Ovary (tissue), 10 donors: ENCODE results near the gene UBE2G1. TPM values are rescaled to one million over a fixed set of nuclear protein-coding genes. Genes with fewer than 3 reads are reported as not detected.

ENCODE experiments used
- DNase-seq, 5 donors: peaks; one replicate each; pipeline ENCODE4 v3.0.0-alpha.2; 2019 to 2020
- H3K27ac ChIP-seq, 2 donors: fragments of 200-600 bp; one replicate each; pipeline versions ENCODE4 v1.5.1 to v1.8.0; 2019 to 2022
- H3K27me3 ChIP-seq: fragments of 200-600 bp; one replicate; pipeline ENCODE4 v1.8.0; 2022
- H3K36me3 ChIP-seq: fragments of 200-600 bp; sonication (generic); one replicate; pipeline ENCODE4 v1.5.1; 2019
- H3K4me1 ChIP-seq: one replicate; pipeline ENCODE4 v1.8.1; 2013; ENCODE audit warnings: mild to moderate bottlenecking, moderate library complexity; ENCODE audit not compliant: insufficient read depth
- H3K4me3 ChIP-seq: fragments of 200-600 bp; sonication (generic); one replicate; pipeline ENCODE4 v1.5.1; 2017
- H3K9me3 ChIP-seq, 2 donors: fragments of 200-600 bp in 1 of 2; sonication (generic) in 1 of 2; one replicate each; pipeline versions ENCODE4 v1.5.1 to v1.8.1; 2013 to 2019; ENCODE audit warnings: mild to moderate bottlenecking in 1 of 2, moderate library complexity in 1 of 2
- CTCF ChIP-seq, 3 donors: fragments of 450-650 bp in 2 of 3; fragments of 200-600 bp in 1 of 3; IDR thresholded peaks; one replicate each; pipeline versions ENCODE4 v1.5.1 to v1.8.0; 2016 to 2022; ENCODE audit warnings: antibody characterized with exemption in 3 of 3, mild to moderate bottlenecking in 1 of 3
- EP300 ChIP-seq: sonication (generic); formaldehyde crosslinking; IDR thresholded peaks from one replicate; pipeline ENCODE4 v1.6.1; 2017; ENCODE audit warnings: antibody characterized with exemption
- POLR2A ChIP-seq: fragments of 450-650 bp; IDR thresholded peaks from one replicate; pipeline ENCODE4 v1.6.1; 2017; ENCODE audit warnings: antibody characterized with exemption, mild to moderate bottlenecking, moderate library complexity
- WGBS, 3 donors: extraction: QIAGEN DNeasy Blood & Tissue Kit in 1 of 3; methylation state at CpG; one replicate each; pipeline versions ENCODE4 v1.1.5 to v1.1.7; 2013 to 2017; 5-methylcytosine and 5-hydroxymethylcytosine counted together
- intact Hi-C, 4 donors: fragments of 100-400 bp; cut with DNase I; formaldehyde crosslinking; loops; one replicate each; pipeline versions ENCODE4 v1.11.0 to v1.15.1; 2022 to 2023
- long read RNA-seq, 3 donors: library from polyadenylated mRNA in 2 of 3; unstranded in 2 of 3; transcript quantifications; one replicate each; pipeline ENCODE4 v2.0.0 and lab custom pipeline, GENCODE V29; 2021 to 2026
- polyA plus RNA-seq, 2 donors: library from polyadenylated mRNA; stranded (reverse); fragments of 200-250 nt in 1 of 2; fragments of 350-450 nt in 1 of 2; fragmentation: Illumina TruSeq in 1 of 2; extraction: RNeasy Lipid Tissue Mini Kit (QIAGEN cat#74804) in 1 of 2; gene quantifications; one replicate each; pipeline ENCODE4 v1.2.3, GENCODE V29; 2013 to 2014
- total RNA-seq, 7 donors: library from RNA; depleted of rRNA in 2 of 7; stranded (reverse); fragments of >200 nt in 2 of 7; fragmentation: NEBNext Ultra II Directional in 3 of 7; extraction: Animal tissue kit (Norgen Biotek cat#: 25700) in 3 of 7; gene quantifications; one replicate each; pipeline versions ENCODE4 v1.1.0 to v1.2.4, GENCODE V29; 2016 to 2023
- donor health status: DM: no; HTN: no; CAD: no; lungs with moderate emphysema.
- donor health status: DM: no; HTN: no; CAD: no.
- donor health status: Bipolar disorder and iron deficiency.
- donor health status: DM: yes; HTN: yes; CAD: no.
- donor health status: DM: no; HTN: no; CAD: no.
- donor health status: DM: yes; HTN: yes; CAD: no.

The UBE2G1 gene
- total RNA-seq (10 to 100 TPM; 30.5 to 46.1 (median 36.5) TPM), polyA plus RNA-seq (10 to 100 TPM; 12.4 to 50.7 TPM)
- long read RNA-seq, donor 1, transcript UBE2G1-201 (6 exons, 3,974 nt), result major isoform, 41 of 58 reads
- long read RNA-seq, donor 1, partial matches to known transcripts, result 5 of 58 reads
- long read RNA-seq, donor 1, other reads (novel, unspliced or antisense), result 9 of 58 reads
- long read RNA-seq, donor 2, transcript UBE2G1-201 (6 exons, 3,974 nt), result major isoform, 22 of 28 reads
- long read RNA-seq, donor 2, partial matches to known transcripts, result 6 of 28 reads
- long read RNA-seq, donor 2, other reads (novel, unspliced or antisense), result 0 of 28 reads
- long read RNA-seq, donor 3, transcript UBE2G1-201 (6 exons, 3,974 nt), result major isoform, 41 of 53 reads
- long read RNA-seq, donor 3, partial matches to known transcripts, result 2 of 53 reads
- long read RNA-seq, donor 3, other reads (novel, unspliced or antisense), result 7 of 53 reads

- Histone ChIP-seq H3K9me3 (no peaks in the 10 kb centered on the region), H3K27ac (peak within 1 kb of the TSS; percentile 83 to 91), H3K36me3 (no peaks in the 10 kb centered on the region), H3K4me1 (peaks cover 3% of the 10 kb centered on the region), H3K27me3 (no peaks in the 10 kb centered on the region), H3K4me3 (peak within 1 kb of the TSS; percentile 93)
- WGBS, 3 donors, result 0 to 2% (median 1%) methylated on average over 29 to 77 of the region's 77 CpGs
- intact Hi-C loops, result loop anchor here in 1 of 4 donors (10.0 kb wide), 1 partner anchor 52 kb away; no protein-coding TSS in a partner anchor
- peak; percentile 90 for TF ChIP-seq POLR2A
- TF ChIP-seq CTCF (IDR thresholded peaks at IDR 0.05), result peak in 2 of 3 donors; percentile 41 to 45
- TF ChIP-seq EP300, result no peak
- DNase-seq, result peak; percentile 97 to 99 (median 98)
Observed at GRCh38 chr17:4366327-4367063, at the start of gene UBE2G1. UBE2G1 (minus strand) TSS chr17:4366675; CDS start chr17:4366316, 359 bp downstream.

- TF ChIP-seq POLR2A, result no peak
- peak; percentile 85 to 96 (median 92) for TF ChIP-seq CTCF (IDR thresholded peaks at IDR 0.05)
- TF ChIP-seq EP300, result no peak
- peak; percentile 92 to 97 (median 95) for DNase-seq
- Histone ChIP-seq H3K4me3 (no peak overlapping the region), H3K27me3 (no peaks in the 10 kb centered on the region), H3K4me1 (no peaks in the 10 kb centered on the region), H3K27ac (no peak overlapping the region), H3K36me3 (no peaks in the 10 kb centered on the region), H3K9me3 (no peaks in the 10 kb centered on the region)
- 33 to 36% (median 36%) methylated on average over 26 to 27 of the region's 27 CpGs for WGBS, 3 donors
- intact Hi-C loops, result loop anchor here (2.0 to 5.0 kb wide), 3 partner anchors 196 to 211 kb away; no protein-coding TSS in a partner anchor
Observed at GRCh38 chr17:4412933-4413831, 46.7 kb upstream of the UBE2G1 start.

- WGBS, 3 donors, result 68 to 89% (median 83%) methylated on average over 3 of the region's 3 CpGs
Observed at GRCh38 chr17:4411201-4411600, 44.7 kb upstream of the UBE2G1 start.

More at GRCh38 chr17:4411201-4411600, 44.7 kb upstream of the UBE2G1 start:
- Histone ChIP-seq H3K27ac (no peak overlapping the region), H3K4me1 (no peaks in the 10 kb centered on the region), H3K36me3 (no peaks in the 10 kb centered on the region), H3K9me3 (no peaks in the 10 kb centered on the region), H3K27me3 (no peaks in the 10 kb centered on the region), H3K4me3 (no peak overlapping the region)
- TF ChIP-seq CTCF (IDR thresholded peaks at IDR 0.05) (no peak), EP300 (no peak), POLR2A (no peak)
- no peak for DNase-seq
- intact Hi-C loops, result loop anchor here in 3 of 4 donors (5.0 kb wide), 2 partner anchors 194 to 209 kb away; no protein-coding TSS in a partner anchor
